Measurements from ENCODE around the gene HIBADH. TPM values are rescaled to one million over a fixed set of nuclear protein-coding genes. Genes with fewer than 3 reads are reported as not detected.

The HIBADH gene
- total RNA-seq, 1 donor from 2014 or later = 39.0 TPM

DNA sequence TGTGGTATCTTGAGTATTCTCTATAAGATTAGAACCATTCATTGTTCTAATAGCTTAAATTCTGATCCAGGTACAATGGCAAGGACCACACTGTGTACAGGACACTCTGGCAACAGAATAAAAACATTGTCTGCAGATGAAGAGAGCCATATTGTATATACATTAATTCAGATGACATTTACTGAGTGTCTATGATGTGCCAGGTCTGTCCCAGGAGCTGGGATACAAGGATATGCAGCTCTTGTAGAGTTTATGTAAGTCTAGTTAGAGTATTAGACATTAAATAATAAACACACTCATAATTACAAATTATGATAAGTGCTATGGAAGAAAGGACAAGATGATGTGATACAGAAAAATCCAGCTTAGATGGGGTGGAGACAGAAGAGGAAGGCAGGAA lies 184.1 kb downstream of the HIBADH start:
- Histone ChIP-seq H3K4me3 (ENCODE audit: low read depth, low read length) (no peak overlapping the region), H3K27me3 (ENCODE audit: control insufficient read depth, insufficient read depth, low read length) (no peaks in the 10 kb centered on the region), H3K36me3 (ENCODE audit: control insufficient read depth, insufficient read depth, low read length) (no peaks in the 10 kb centered on the region)
- no peak for FAIRE-seq
- DNase-seq (ENCODE audit: low read depth) = no peak
- no peak for TF ChIP-seq CTCF (IDR thresholded peaks at IDR 0.05; ENCODE audit: insufficient read depth, low read length, severe bottlenecking)

DNA sequence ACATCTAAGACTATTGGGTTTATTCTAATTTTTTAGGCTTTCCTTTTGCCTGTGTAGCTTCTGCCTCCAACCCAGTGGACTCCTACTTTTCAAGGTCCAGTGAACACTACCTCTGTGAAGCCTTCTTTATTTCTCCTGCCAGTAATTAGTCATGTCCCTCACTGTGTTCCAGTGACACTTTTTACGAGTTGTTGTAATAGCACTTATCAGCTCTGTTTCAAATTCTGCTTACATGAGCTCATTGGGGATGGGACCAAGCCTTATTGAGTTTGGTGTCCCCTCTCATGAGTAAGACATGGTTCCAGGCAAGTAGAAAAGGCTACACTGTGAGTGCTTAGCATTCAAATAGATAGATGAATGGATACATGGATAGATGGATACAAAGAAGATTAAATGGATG lies 184.6 kb downstream of the HIBADH start:
- Histone ChIP-seq H3K36me3 (ENCODE audit: control insufficient read depth, insufficient read depth, low read length) (no peaks in the 10 kb centered on the region), H3K27me3 (ENCODE audit: control insufficient read depth, insufficient read depth, low read length) (no peaks in the 10 kb centered on the region), H3K4me3 (ENCODE audit: low read depth, low read length) (no peak overlapping the region)
- no peak for DNase-seq (ENCODE audit: low read depth)
- TF ChIP-seq CTCF (IDR thresholded peaks at IDR 0.05; ENCODE audit: insufficient read depth, low read length, severe bottlenecking) = no peak
- no peak for FAIRE-seq

GRCh38 chr7:27476493-27476892 lies 186.2 kb downstream of the HIBADH start:
- H3K36me3 ChIP-seq (ENCODE audit: control insufficient read depth, insufficient read depth, low read length) = no peaks in the 10 kb centered on the region
- TF ChIP-seq CTCF (IDR thresholded peaks at IDR 0.05; ENCODE audit: insufficient read depth, low read length, severe bottlenecking) = no peak
- H3K27me3 ChIP-seq (ENCODE audit: control insufficient read depth, insufficient read depth, low read length) = no peaks in the 10 kb centered on the region
- FAIRE-seq = no peak
- H3K4me3 ChIP-seq (ENCODE audit: low read depth, low read length) = no peak overlapping the region
- DNase-seq (ENCODE audit: low read depth) = no peak

Other genes with a start within 250 kb of the HIBADH start
- gene TAX1BP1, start 77.3 kb upstream of the HIBADH start, total RNA-seq = 92.1 and 150 TPM in 2 replicates